B cell (primary cell): ENCODE measurements around the gene TBC1D1. TPM values are rescaled to one million over a fixed set of nuclear protein-coding genes. Genes with fewer than 3 reads are reported as not detected.
"Not testable (repeated sequence)": the region's sequence is repeated elsewhere in the genome, so short reads cannot be mapped to it uniquely, and the experiment has no call there.

ENCODE experiments used
- ATAC-seq: fragments of 200-7000 bp; cut with Tn5 transposase; one replicate; pipeline ENCODE4 v1.10.0; 2021; ENCODE audit warnings: low read depth, mild to moderate bottlenecking, moderate number of reproducible peaks, moderate library complexity
- CTCF ChIA-PET: fragments of 350-600 bp; sonication (Branson Sonifier 250); formaldehyde crosslinking; loops from one replicate; lab custom pipeline; 2021; ENCODE audit warnings: antibody characterized with exemption, inconsistent platforms; lab: Charles Lee
- POLR2A ChIA-PET: fragments of 350-600 bp; sonication (Branson Sonifier 250); formaldehyde crosslinking; loops from one replicate; lab custom pipeline; 2021; ENCODE audit warnings: antibody characterized with exemption; lab: Charles Lee
- DNase-seq: peaks from one replicate; pipeline ENCODE4 v3.0.0; 2013
- H2AFZ ChIP-seq: 2 replicates; pipeline ENCODE4 v1.6.1; 2012; ENCODE audit warnings: mild to moderate bottlenecking, low read depth, low read length; ENCODE audit not compliant: insufficient read depth, poor library complexity, severe bottlenecking
- H3K27ac ChIP-seq, 2 donors: 1 replicate in 1 of 2; 2 replicates in 1 of 2; pipeline ENCODE4 v1.5.1; 2012 to 2013; ENCODE audit warnings: low read length in 2 of 2, mild to moderate bottlenecking in 2 of 2, moderate library complexity in 1 of 2
- H3K27me3 ChIP-seq, 4 experiments: fragments of 200-600 bp in 1 of 4; sonication (generic) in 1 of 4; replicated peaks in 1 of 4; 1 replicate in 2 of 4; 2 replicates in 2 of 4; pipeline versions ENCODE4 v1.6.1 to v1.7.0; 2013 to 2016; ENCODE audit warnings: low read length in 3 of 4, mild to moderate bottlenecking in 2 of 4, mixed read lengths in 1 of 4, moderate library complexity in 1 of 4; ENCODE audit not compliant: insufficient read depth in 4 of 4, control insufficient read depth in 3 of 4; ENCODE audit errors: control extremely low read depth in 1 of 4
- H3K36me3 ChIP-seq, 2 experiments: replicated peaks in 1 of 2; 1 replicate in 1 of 2; 2 replicates in 1 of 2; pipeline versions ENCODE4 v1.6.1 to v1.7.1; 2013; ENCODE audit warnings: low read length in 1 of 2; ENCODE audit not compliant: insufficient read depth in 2 of 2, control insufficient read depth in 1 of 2; ENCODE audit errors: control extremely low read depth in 1 of 2, extremely low read depth in 1 of 2
- H3K4me1 ChIP-seq, 2 donors: fragments of 200-600 bp in 1 of 2; sonication (generic) in 1 of 2; 1 replicate in 1 of 2; 2 replicates in 1 of 2; pipeline versions ENCODE4 v1.5.1 to v1.6.1; 2013 to 2017; ENCODE audit warnings: low read length in 2 of 2; ENCODE audit not compliant: control insufficient read depth in 2 of 2, insufficient read depth in 2 of 2
- H3K4me2 ChIP-seq: replicated peaks from 2 replicates; pipeline ENCODE3; 2012; ENCODE audit warnings: mild to moderate bottlenecking, low read depth, low read length; ENCODE audit not compliant: poor library complexity, severe bottlenecking
- H3K4me3 ChIP-seq, 5 experiments: fragments of 200-600 bp in 1 of 5; sonication (generic) in 1 of 5; 1 replicate in 3 of 5; 2 replicates in 2 of 5; pipeline versions ENCODE4 v1.5.1 to v1.7.0; 2011 to 2016; ENCODE audit warnings: low read length in 4 of 5, mild to moderate bottlenecking in 4 of 5, low read depth in 2 of 5, control low read depth in 1 of 5, moderate library complexity in 1 of 5; ENCODE audit not compliant: insufficient read depth in 1 of 5; ENCODE audit errors: control extremely low read depth in 1 of 5, extremely low read depth in 1 of 5
- H3K79me2 ChIP-seq: fragments of 200-600 bp; sonication (generic); one replicate; pipeline ENCODE4 v1.6.0; 2016; ENCODE audit warnings: low read length; ENCODE audit not compliant: control insufficient read depth, insufficient read depth
- H3K9ac ChIP-seq: fragments of 200-600 bp; sonication (generic); 2 replicates; pipeline ENCODE4 v1.6.1; 2017; ENCODE audit warnings: mild to moderate bottlenecking, low read length, moderate library complexity
- H3K9me3 ChIP-seq, 3 donors: one replicate each; pipeline versions ENCODE4 v1.6.1 to v1.7.1; 2013; ENCODE audit warnings: low read length in 2 of 3; ENCODE audit not compliant: control insufficient read depth in 2 of 3, insufficient read depth in 1 of 3; ENCODE audit errors: control extremely low read depth in 1 of 3
- H4K20me1 ChIP-seq: 2 replicates; pipeline ENCODE4 v1.6.0; 2012; ENCODE audit warnings: mild to moderate bottlenecking, low read length; ENCODE audit not compliant: insufficient read depth, control insufficient read depth, poor library complexity, severe bottlenecking
- H3K27ac Mint-ChIP-seq: one replicate; pipeline ENCODE4 v1.8.0; 2021; ENCODE audit warnings: mixed read lengths
- H3K27me3 Mint-ChIP-seq: one replicate; pipeline ENCODE4 v1.8.0; 2021; ENCODE audit warnings: mixed read lengths
- H3K4me1 Mint-ChIP-seq: one replicate; pipeline ENCODE4 v1.8.0; 2021; ENCODE audit warnings: mixed read lengths
- H3K4me3 Mint-ChIP-seq: one replicate; pipeline ENCODE4 v1.8.0; 2021; ENCODE audit warnings: mixed read lengths
- H3K9me3 Mint-ChIP-seq: one replicate; pipeline ENCODE4 v1.8.0; 2022; ENCODE audit warnings: mixed read lengths; ENCODE audit not compliant: insufficient read depth
- CTCF ChIP-seq: fragments of 200-600 bp; IDR thresholded peaks from one replicate; pipeline ENCODE4 v1.8.0; 2022; ENCODE audit warnings: antibody characterized with exemption, mild to moderate bottlenecking
- EZH2 ChIP-seq: IDR thresholded peaks from 2 replicates; pipeline ENCODE4 v1.6.1; 2012; ENCODE audit warnings: borderline replicate concordance, low read depth, mild to moderate bottlenecking, moderate library complexity, low read length; ENCODE audit not compliant: insufficient read depth, poor library complexity, severe bottlenecking
- whole genome bisulfite sequencing: methylation state at CpG from one replicate; pipeline ENCODE4 v1.1.5; 2013; ENCODE audit warnings: missing lambda C conversion rate; ENCODE audit not compliant: insufficient coverage; 5-methylcytosine and 5-hydroxymethylcytosine counted together
- intact Hi-C: fragments of 100-400 bp; cut with micrococcal nuclease; formaldehyde crosslinking; loops from one replicate; pipeline ENCODE4 v1.10.0; 2022
- polyA plus RNA-seq: library from polyadenylated mRNA; depleted of rRNA; stranded (reverse); fragments of >200 nt; gene quantifications from 2 replicates; pipeline ENCODE4 v1.2.3, GENCODE V29; 2012
- total RNA-seq, 2 donors: library from RNA; stranded (reverse); fragments of 120-200 nt in 1 of 2; gene quantifications; 1 replicate in 1 of 2; 2 replicates in 1 of 2; pipeline versions ENCODE4 v1.2.3 to v1.2.4, GENCODE V29; 2013 to 2022

Gene TBC1D1
- total and polyA plus RNA-seq, 2 donors (not counting 1 experiment from before 2014, with no cell fraction given): 88.2 to 98.7 TPM

DNA sequence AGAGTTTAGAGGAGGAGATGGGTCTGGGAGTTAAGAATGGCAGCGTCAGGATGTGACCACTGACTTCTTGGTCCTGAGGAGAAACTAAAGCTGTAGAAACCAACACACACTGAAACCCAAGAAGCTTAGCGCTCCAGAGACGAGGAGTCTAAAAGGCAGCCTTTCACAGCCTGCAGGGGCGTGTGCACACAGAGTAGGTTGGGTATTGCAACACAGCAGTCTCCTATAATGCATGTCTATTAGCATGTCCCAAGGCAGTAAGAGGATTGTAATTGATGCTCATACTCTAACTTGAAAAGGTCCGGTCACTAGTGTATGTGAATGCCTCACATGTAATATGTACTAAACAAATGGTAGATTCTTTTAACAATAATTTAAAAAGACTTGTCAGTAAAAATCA is 126.7 kb downstream of the TBC1D1 start:
- Histone ChIP-seq H3K79me2 (peaks cover 11% of the 10 kb centered on the region), H2AFZ (no peak overlapping the region), H3K4me1 (peaks cover 3% of the 10 kb centered on the region in 2 donors), H3K27ac (no peak overlapping the region), H3K9ac (no peak overlapping the region), H3K4me2 (no peak overlapping the region), H4K20me1 (peaks cover 19% of the 10 kb centered on the region), H3K4me3 (no peak overlapping the region), H3K9me3 (no peaks in the 10 kb centered on the region), H3K27me3 (no peaks in the 10 kb centered on the region), H3K36me3 (peaks cover 0 to 52% of the 10 kb centered on the region in 2 experiments)
- no peaks in the 10 kb centered on the region for H3K9me3 Mint-ChIP-seq
- H3K4me3 Mint-ChIP-seq: no peak overlapping the region
- no peaks in the 10 kb centered on the region for H3K27me3 Mint-ChIP-seq
- POLR2A ChIA-PET: no interaction called here
- peaks cover 5% of the 10 kb centered on the region for H3K4me1 Mint-ChIP-seq
- intact Hi-C loops: no loop called here
- H3K27ac Mint-ChIP-seq: no peak overlapping the region
- DNase-seq (no peak), ATAC-seq (no peak)
- TF ChIP-seq CTCF (no peak), EZH2 (no peak)
- CTCF ChIA-PET: no interaction called here
- WGBS: 100% methylated on average over 1 of the region's 5 CpGs

DNA sequence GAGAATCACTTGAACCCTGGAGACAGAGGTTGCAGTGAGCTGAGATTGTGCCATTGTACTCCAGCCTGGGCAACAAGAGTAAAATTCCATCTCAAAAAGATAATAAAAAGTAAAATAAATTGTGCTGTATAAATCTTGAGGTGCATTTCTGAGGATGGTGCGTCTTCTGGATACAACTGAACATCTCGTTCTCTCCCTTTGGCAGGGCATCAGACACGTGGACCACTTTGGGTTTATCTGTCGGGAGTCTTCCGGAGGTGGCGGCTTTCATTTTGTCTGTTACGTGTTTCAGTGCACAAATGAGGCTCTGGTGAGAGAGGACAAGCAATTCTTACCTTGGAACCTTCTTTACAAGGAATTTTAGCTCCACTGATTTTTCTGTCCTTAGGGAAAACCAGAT is 129.5 kb downstream of the TBC1D1 start:
- Histone ChIP-seq H3K79me2 (no peaks in the 10 kb centered on the region), H3K4me3 (no peak overlapping the region), H3K9ac (no peak overlapping the region), H3K27me3 (no peaks in the 10 kb centered on the region), H3K9me3 (no peaks in the 10 kb centered on the region), H3K36me3 (peaks cover 0 to 60% of the 10 kb centered on the region in 2 experiments), H2AFZ (no peak overlapping the region), H3K4me2 (no peak overlapping the region), H3K27ac (no peak overlapping the region), H4K20me1 (peaks cover 5% of the 10 kb centered on the region), H3K4me1 (peaks cover 3 to 4% of the 10 kb centered on the region in 2 donors)
- Mint-ChIP-seq H3K27ac (no peak overlapping the region), H3K4me1 (peaks cover 16% of the 10 kb centered on the region), H3K9me3 (no peaks in the 10 kb centered on the region), H3K27me3 (no peaks in the 10 kb centered on the region), H3K4me3 (no peak overlapping the region)
- no peak for TF ChIP-seq CTCF
- no peak for TF ChIP-seq EZH2
- WGBS: no CpG with 5 or more reads among the region's 7 CpGs
- ChIA-PET POLR2A (no interaction called here), CTCF (interaction anchor here (1.5 to 1.6 kb wide), 2 partner anchors 15 to 216 kb away, joined by 5 to 6 read pairs; no protein-coding TSS in a partner anchor)
- intact Hi-C loops: no loop called here
- ATAC-seq: no peak
- no peak for DNase-seq

- H4K20me1 ChIP-seq, DNase-seq, H3K27ac Mint-ChIP-seq, H3K27ac ChIP-seq, H2AFZ ChIP-seq, H3K4me3 Mint-ChIP-seq, H3K27me3 ChIP-seq, H3K4me2 ChIP-seq, H3K9ac ChIP-seq, H3K27me3 Mint-ChIP-seq, H3K9me3 ChIP-seq, H3K9me3 Mint-ChIP-seq, intact Hi-C loops, H3K4me3 ChIP-seq, ATAC-seq, H3K79me2 ChIP-seq, H3K4me1 ChIP-seq, POLR2A ChIA-PET: not testable (repeated sequence)
- peaks cover 0 to 60% of the 10 kb centered on the region in 2 experiments for H3K36me3 ChIP-seq
- H3K4me1 Mint-ChIP-seq: peaks cover 16% of the 10 kb centered on the region
- 100% methylated on average over 4 of the region's 4 CpGs for WGBS
- CTCF ChIA-PET: interaction anchor here (1.5 to 1.6 kb wide), 2 partner anchors 14 to 216 kb away, joined by 5 to 6 read pairs; no protein-coding TSS in a partner anchor
Measured at GRCh38 chr4:38020961-38021360, 130.1 kb downstream of the TBC1D1 start.
